ENCODE results near the gene RNF150. TPM values are rescaled to one million over a fixed set of nuclear protein-coding genes. Genes with fewer than 3 reads are reported as not detected.

Gene RNF150
- total RNA-seq, 1 donor from 2014 or later: 3.3 TPM

- Histone ChIP-seq H3K4me1 (peaks cover 4% of the 10 kb centered on the region), H3K27ac (no peak overlapping the region), H3K27me3 (ENCODE audit: low read depth) (no peaks in the 10 kb centered on the region), H3K36me3 (no peaks in the 10 kb centered on the region), H3K4me3 (no peak overlapping the region), H3K9me3 (no peaks in the 10 kb centered on the region)
- no peak for DNase-seq
- ATAC-seq: no peak
- no peak for TF ChIP-seq CTCF (IDR thresholded peaks at IDR 0.05)
- intact Hi-C loops (cut with DNase I): no loop called here
Observed at GRCh38 chr4:140931911-140932310, 201.4 kb downstream of the RNF150 start.

- H3K4me3 ChIP-seq: no peak overlapping the region
- H3K9me3 ChIP-seq: no peaks in the 10 kb centered on the region
- no peaks in the 10 kb centered on the region for H3K36me3 ChIP-seq
- intact Hi-C loops (cut with DNase I): no loop called here
- H3K27me3 ChIP-seq (ENCODE audit: low read depth): no peaks in the 10 kb centered on the region
- ATAC-seq (no peak), DNase-seq (no peak)
- no peak for TF ChIP-seq CTCF (IDR thresholded peaks at IDR 0.05)
- peaks cover 4% of the 10 kb centered on the region for H3K4me1 ChIP-seq
- H3K27ac ChIP-seq: no peak overlapping the region
Observed at GRCh38 chr4:140930557-140930956, 202.7 kb downstream of the RNF150 start.

GRCh38 chr4:140930011-140930410 lies 203.3 kb downstream of the RNF150 start:
- Histone ChIP-seq H3K9me3 (no peaks in the 10 kb centered on the region), H3K27ac (no peak overlapping the region), H3K36me3 (no peaks in the 10 kb centered on the region), H3K4me1 (peaks cover 4% of the 10 kb centered on the region), H3K27me3 (ENCODE audit: low read depth) (no peaks in the 10 kb centered on the region), H3K4me3 (no peak overlapping the region)
- DNase-seq (no peak), ATAC-seq (no peak)
- TF ChIP-seq CTCF (IDR thresholded peaks at IDR 0.05): no peak
- intact Hi-C loops (cut with DNase I): no loop called here

GRCh38 chr4:140928880-140929279 lies 204.4 kb downstream of the RNF150 start:
- no peak for DNase-seq
- no peaks in the 10 kb centered on the region for H3K27me3 ChIP-seq (ENCODE audit: low read depth)
- no peaks in the 10 kb centered on the region for H3K4me1 ChIP-seq
- no peaks in the 10 kb centered on the region for H3K36me3 ChIP-seq
- no peak overlapping the region for H3K27ac ChIP-seq
- no peak overlapping the region for H3K4me3 ChIP-seq
- intact Hi-C loops (cut with DNase I): no loop called here
- no peaks in the 10 kb centered on the region for H3K9me3 ChIP-seq
- no peak for TF ChIP-seq CTCF (IDR thresholded peaks at IDR 0.05)
- no peak for ATAC-seq

- no peak for TF ChIP-seq CTCF (IDR thresholded peaks at IDR 0.05)
- ATAC-seq (no peak), DNase-seq (no peak)
- Histone ChIP-seq H3K4me3 (no peak overlapping the region), H3K9me3 (no peaks in the 10 kb centered on the region), H3K27me3 (ENCODE audit: low read depth) (no peaks in the 10 kb centered on the region), H3K4me1 (no peaks in the 10 kb centered on the region), H3K27ac (no peak overlapping the region), H3K36me3 (no peaks in the 10 kb centered on the region)
- intact Hi-C loops (cut with DNase I): no loop called here
Observed at GRCh38 chr4:140926672-140927071, 206.6 kb downstream of the RNF150 start.

- DNase-seq (no peak), ATAC-seq (no peak)
- no peaks in the 10 kb centered on the region for H3K9me3 ChIP-seq
- H3K4me3 ChIP-seq: no peak overlapping the region
- no peaks in the 10 kb centered on the region for H3K27me3 ChIP-seq (ENCODE audit: low read depth)
- no peaks in the 10 kb centered on the region for H3K36me3 ChIP-seq
- H3K27ac ChIP-seq: no peak overlapping the region
- intact Hi-C loops (cut with DNase I): no loop called here
- no peaks in the 10 kb centered on the region for H3K4me1 ChIP-seq
- TF ChIP-seq CTCF (IDR thresholded peaks at IDR 0.05): no peak
Observed at GRCh38 chr4:140925417-140925816, 207.9 kb downstream of the RNF150 start.

Measured in lower lobe of right lung (tissue), 2 donors.